ENCODE data around the gene ARMS2.

Gene ARMS2

GRCh38 chr10:122448600-122448999, 5.9 kb upstream of the ARMS2 start:
- no peak for TF ChIP-seq ZC3H10 (CRISPR knock-in tag; IDR thresholded peaks at IDR 0.05)
- TF ChIP-seq ZFP30 (CRISPR knock-in tag; IDR thresholded peaks at IDR 0.05) = no peak
- no peak for TF ChIP-seq OSR1 (CRISPR knock-in tag; IDR thresholded peaks at IDR 0.05)
- TF ChIP-seq CSDC2 (CRISPR knock-in tag; IDR thresholded peaks at IDR 0.05) = no peak
- TF ChIP-seq, protein P1, sequence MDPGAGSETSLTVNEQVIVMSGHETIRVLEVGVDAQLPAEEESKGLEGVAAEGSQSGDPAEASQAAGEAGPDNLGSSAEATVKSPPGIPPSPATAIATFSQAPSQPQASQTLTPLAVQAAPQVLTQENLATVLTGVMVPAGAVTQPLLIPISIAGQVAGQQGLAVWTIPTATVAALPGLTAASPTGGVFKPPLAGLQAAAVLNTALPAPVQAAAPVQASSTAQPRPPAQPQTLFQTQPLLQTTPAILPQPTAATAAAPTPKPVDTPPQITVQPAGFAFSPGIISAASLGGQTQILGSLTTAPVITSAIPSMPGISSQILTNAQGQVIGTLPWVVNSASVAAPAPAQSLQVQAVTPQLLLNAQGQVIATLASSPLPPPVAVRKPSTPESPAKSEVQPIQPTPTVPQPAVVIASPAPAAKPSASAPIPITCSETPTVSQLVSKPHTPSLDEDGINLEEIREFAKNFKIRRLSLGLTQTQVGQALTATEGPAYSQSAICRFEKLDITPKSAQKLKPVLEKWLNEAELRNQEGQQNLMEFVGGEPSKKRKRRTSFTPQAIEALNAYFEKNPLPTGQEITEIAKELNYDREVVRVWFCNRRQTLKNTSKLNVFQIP (CRISPR knock-in tag; IDR thresholded peaks at IDR 0.05; ENCODE audit: borderline replicate concordance, low read depth) = no peak
- TF ChIP-seq, protein P2, sequence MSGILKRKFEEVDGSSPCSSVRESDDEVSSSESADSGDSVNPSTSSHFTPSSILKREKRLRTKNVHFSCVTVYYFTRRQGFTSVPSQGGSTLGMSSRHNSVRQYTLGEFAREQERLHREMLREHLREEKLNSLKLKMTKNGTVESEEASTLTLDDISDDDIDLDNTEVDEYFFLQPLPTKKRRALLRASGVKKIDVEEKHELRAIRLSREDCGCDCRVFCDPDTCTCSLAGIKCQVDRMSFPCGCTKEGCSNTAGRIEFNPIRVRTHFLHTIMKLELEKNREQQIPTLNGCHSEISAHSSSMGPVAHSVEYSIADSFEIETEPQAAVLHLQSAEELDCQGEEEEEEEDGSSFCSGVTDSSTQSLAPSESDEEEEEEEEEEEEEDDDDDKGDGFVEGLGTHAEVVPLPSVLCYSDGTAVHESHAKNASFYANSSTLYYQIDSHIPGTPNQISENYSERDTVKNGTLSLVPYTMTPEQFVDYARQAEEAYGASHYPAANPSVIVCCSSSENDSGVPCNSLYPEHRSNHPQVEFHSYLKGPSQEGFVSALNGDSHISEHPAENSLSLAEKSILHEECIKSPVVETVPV (CRISPR knock-in tag; IDR thresholded peaks at IDR 0.05) = no peak
- TF ChIP-seq, protein P3, sequence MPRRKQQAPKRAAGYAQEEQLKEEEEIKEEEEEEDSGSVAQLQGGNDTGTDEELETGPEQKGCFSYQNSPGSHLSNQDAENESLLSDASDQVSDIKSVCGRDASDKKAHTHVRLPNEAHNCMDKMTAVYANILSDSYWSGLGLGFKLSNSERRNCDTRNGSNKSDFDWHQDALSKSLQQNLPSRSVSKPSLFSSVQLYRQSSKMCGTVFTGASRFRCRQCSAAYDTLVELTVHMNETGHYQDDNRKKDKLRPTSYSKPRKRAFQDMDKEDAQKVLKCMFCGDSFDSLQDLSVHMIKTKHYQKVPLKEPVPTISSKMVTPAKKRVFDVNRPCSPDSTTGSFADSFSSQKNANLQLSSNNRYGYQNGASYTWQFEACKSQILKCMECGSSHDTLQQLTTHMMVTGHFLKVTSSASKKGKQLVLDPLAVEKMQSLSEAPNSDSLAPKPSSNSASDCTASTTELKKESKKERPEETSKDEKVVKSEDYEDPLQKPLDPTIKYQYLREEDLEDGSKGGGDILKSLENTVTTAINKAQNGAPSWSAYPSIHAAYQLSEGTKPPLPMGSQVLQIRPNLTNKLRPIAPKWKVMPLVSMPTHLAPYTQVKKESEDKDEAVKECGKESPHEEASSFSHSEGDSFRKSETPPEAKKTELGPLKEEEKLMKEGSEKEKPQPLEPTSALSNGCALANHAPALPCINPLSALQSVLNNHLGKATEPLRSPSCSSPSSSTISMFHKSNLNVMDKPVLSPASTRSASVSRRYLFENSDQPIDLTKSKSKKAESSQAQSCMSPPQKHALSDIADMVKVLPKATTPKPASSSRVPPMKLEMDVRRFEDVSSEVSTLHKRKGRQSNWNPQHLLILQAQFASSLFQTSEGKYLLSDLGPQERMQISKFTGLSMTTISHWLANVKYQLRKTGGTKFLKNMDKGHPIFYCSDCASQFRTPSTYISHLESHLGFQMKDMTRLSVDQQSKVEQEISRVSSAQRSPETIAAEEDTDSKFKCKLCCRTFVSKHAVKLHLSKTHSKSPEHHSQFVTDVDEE (CRISPR knock-in tag; IDR thresholded peaks at IDR 0.05) = no peak
- TF ChIP-seq ZNF70 (CRISPR knock-in tag; IDR thresholded peaks at IDR 0.05) = no peak
- TF ChIP-seq GLIS3 (CRISPR knock-in tag; IDR thresholded peaks at IDR 0.05) = no peak
- no peak for TF ChIP-seq ZNF8 (CRISPR knock-in tag; IDR thresholded peaks at IDR 0.05)
- TF ChIP-seq, protein P4, sequence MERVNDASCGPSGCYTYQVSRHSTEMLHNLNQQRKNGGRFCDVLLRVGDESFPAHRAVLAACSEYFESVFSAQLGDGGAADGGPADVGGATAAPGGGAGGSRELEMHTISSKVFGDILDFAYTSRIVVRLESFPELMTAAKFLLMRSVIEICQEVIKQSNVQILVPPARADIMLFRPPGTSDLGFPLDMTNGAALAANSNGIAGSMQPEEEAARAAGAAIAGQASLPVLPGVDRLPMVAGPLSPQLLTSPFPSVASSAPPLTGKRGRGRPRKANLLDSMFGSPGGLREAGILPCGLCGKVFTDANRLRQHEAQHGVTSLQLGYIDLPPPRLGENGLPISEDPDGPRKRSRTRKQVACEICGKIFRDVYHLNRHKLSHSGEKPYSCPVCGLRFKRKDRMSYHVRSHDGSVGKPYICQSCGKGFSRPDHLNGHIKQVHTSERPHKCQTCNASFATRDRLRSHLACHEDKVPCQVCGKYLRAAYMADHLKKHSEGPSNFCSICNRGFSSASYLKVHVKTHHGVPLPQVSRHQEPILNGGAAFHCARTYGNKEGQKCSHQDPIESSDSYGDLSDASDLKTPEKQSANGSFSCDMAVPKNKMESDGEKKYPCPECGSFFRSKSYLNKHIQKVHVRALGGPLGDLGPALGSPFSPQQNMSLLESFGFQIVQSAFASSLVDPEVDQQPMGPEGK (CRISPR knock-in tag; IDR thresholded peaks at IDR 0.05; ENCODE audit: borderline replicate concordance) = no peak
- no peak for TF ChIP-seq PPARA (CRISPR knock-in tag; IDR thresholded peaks at IDR 0.05; ENCODE audit: borderline replicate concordance)
- TF ChIP-seq SNAI2 (CRISPR knock-in tag; IDR thresholded peaks at IDR 0.05) = no peak
- no peak for TF ChIP-seq TCF4 (CRISPR knock-in tag; IDR thresholded peaks at IDR 0.05; ENCODE audit: borderline replicate concordance)
- TF ChIP-seq ESRRG (CRISPR knock-in tag; IDR thresholded peaks at IDR 0.05) = no peak
- TF ChIP-seq RARB (CRISPR knock-in tag; IDR thresholded peaks at IDR 0.05) = no peak
- TF ChIP-seq BACH2 (CRISPR knock-in tag; IDR thresholded peaks at IDR 0.05; ENCODE audit: borderline replicate concordance) = no peak
- no peak for TF ChIP-seq ZFP3 (CRISPR knock-in tag; IDR thresholded peaks at IDR 0.05)
- no peak for ATAC-seq

GRCh38 chr10:122449153-122449552, 5.3 kb upstream of the ARMS2 start:
- TF ChIP-seq ISL1 (CRISPR knock-in tag; IDR thresholded peaks at IDR 0.05) = no peak
- TF ChIP-seq CSDC2 (CRISPR knock-in tag; IDR thresholded peaks at IDR 0.05) = no peak
- TF ChIP-seq TOX (CRISPR knock-in tag; IDR thresholded peaks at IDR 0.05; ENCODE audit: borderline replicate concordance) = no peak
- TF ChIP-seq BACH2 (CRISPR knock-in tag; IDR thresholded peaks at IDR 0.05; ENCODE audit: borderline replicate concordance) = no peak
- TF ChIP-seq CREB5 (CRISPR knock-in tag; IDR thresholded peaks at IDR 0.05; ENCODE audit: low read depth) = no peak
- ATAC-seq = no peak

- 0 out of 2 replicates have a peak, but pooled peaks have one; percentile 10 for TF ChIP-seq ISL1 (CRISPR knock-in tag; IDR thresholded peaks at IDR 0.05)
- TF ChIP-seq TOX (CRISPR knock-in tag; IDR thresholded peaks at IDR 0.05; ENCODE audit: borderline replicate concordance) = no peak
- peak; percentile 62 for ATAC-seq
These were observed 4.0 kb upstream of the ARMS2 start for GRCh38 chr10:122450353-122450990.
